A549 (cell line): ENCODE results near the gene APOBEC3A. TPM values are rescaled to one million over a fixed set of nuclear protein-coding genes. Genes with fewer than 3 reads are reported as not detected.

Experiments used
- ATAC-seq, 2 experiments: fragments of 200-7000 bp in 1 of 2; fragments of >200 bp in 1 of 2; cut with Nextera tagmentation in 1 of 2; cut with Tn5 transposase in 1 of 2; 3 replicates each; pipeline versions ENCODE4 v1.8.0 to v1.9.1; 2018 to 2020; ENCODE audit warnings: mild to moderate bottlenecking in 1 of 2, moderate library complexity in 1 of 2
- CTCF ChIA-PET: fragments of 300-600 bp; sonication (Branson Sonifier 250); formaldehyde crosslinking; extraction: SDS; loops from one replicate; lab custom pipeline; 2021; ENCODE audit warnings: antibody characterized with exemption, inconsistent platforms; lab: Yijun Ruan, JAX
- POLR2A ChIA-PET: fragments of 350-600 bp; formaldehyde crosslinking; extraction: SDS; loops from one replicate; lab custom pipeline; 2021; ENCODE audit warnings: antibody characterized with exemption, inconsistent platforms; lab: Yijun Ruan, JAX
- DNase-seq, 2 experiments: peaks; one replicate each; pipeline versions ENCODE4 v3.0.0 to v3.0.0-alpha.2; 2011 to 2016; ENCODE audit warnings: low read depth in 1 of 2, low spot score in 1 of 2
- FAIRE-seq: peaks from 2 replicates; lab custom pipeline; 2011; peaks lifted over from hg19 to GRCh38; lab: Jason Lieb, UNC
- H3K27ac ChIP-seq, 2 experiments: fragments of >200 bp; sonication (Bioruptor Twin); formaldehyde crosslinking; 3 replicates each; pipeline ENCODE4 v1.5.1; 2016 to 2017
- H3K4me1 ChIP-seq: fragments of >200 bp; sonication (Bioruptor Twin); formaldehyde crosslinking; 3 replicates; pipeline ENCODE4 v1.6.1; 2016
- H3K4me2 ChIP-seq: fragments of >200 bp; sonication (Bioruptor Twin); formaldehyde crosslinking; 3 replicates; pipeline ENCODE4 v1.6.1; 2016
- H3K4me3 ChIP-seq: fragments of >200 bp; sonication (Bioruptor Twin); formaldehyde crosslinking; 3 replicates; pipeline ENCODE4 v1.5.1; 2016
- H3K9me3 ChIP-seq: fragments of >200 bp; sonication (Bioruptor Twin); formaldehyde crosslinking; 3 replicates; pipeline ENCODE4 v1.6.1; 2016
- BHLHE40 ChIP-seq: IDR thresholded peaks from 2 replicates; pipeline ENCODE4 v1.6.1; 2012; ENCODE audit warnings: low read depth, low read length, inconsistent platforms
- CBX2 ChIP-seq: fragments of 200-600 bp; sonication (generic); IDR thresholded peaks from 2 replicates; pipeline ENCODE4 v1.6.1; 2016; ENCODE audit warnings: low read depth, mild to moderate bottlenecking, borderline replicate concordance
- CHD2 ChIP-seq: fragments of 150-350 bp; IDR thresholded peaks from 2 replicates; pipeline ENCODE4 v1.6.1; 2014; ENCODE audit warnings: low read length; ENCODE audit not compliant: partially characterized antibody
- CTCF ChIP-seq: fragments of >200 bp; sonication (Bioruptor Twin); formaldehyde crosslinking; IDR thresholded peaks from 3 replicates; pipeline ENCODE4 v1.5.1; 2016
- EHMT2 ChIP-seq: fragments of 200-600 bp; sonication (generic); IDR thresholded peaks from 2 replicates; pipeline ENCODE4 v1.6.1; 2016; ENCODE audit warnings: antibody characterized with exemption, low read depth, mild to moderate bottlenecking, moderate library complexity
- HDAC2 ChIP-seq: fragments of 200-600 bp; sonication (generic); IDR thresholded peaks from 2 replicates; pipeline ENCODE4 v1.6.1; 2016
- HEYL ChIP-seq: fragments of 250-450 bp; sonication (Bioruptor Pico); IDR thresholded peaks from 2 replicates; pipeline ENCODE4 v1.8.0; 2021; ENCODE audit warnings: mild to moderate bottlenecking, moderate library complexity
- HOXB13 ChIP-seq: fragments of 250-450 bp; sonication (Bioruptor Pico); IDR thresholded peaks from 2 replicates; pipeline ENCODE4 v1.5.0; 2020; ENCODE audit warnings: low read depth, mild to moderate bottlenecking, moderate library complexity
- JUN ChIP-seq, 2 experiments: fragments of >200 bp; sonication (Bioruptor Twin); formaldehyde crosslinking; IDR thresholded peaks; 2 replicates in 1 of 2; 3 replicates in 1 of 2; pipeline ENCODE4 v1.6.1; 2016 to 2017
- KDM5A ChIP-seq: fragments of 200-600 bp; sonication (generic); IDR thresholded peaks from 2 replicates; pipeline ENCODE4 v1.6.1; 2016; ENCODE audit warnings: antibody characterized with exemption, mild to moderate bottlenecking
- MYC ChIP-seq: IDR thresholded peaks from 2 replicates; pipeline ENCODE4 v1.6.1; 2012; ENCODE audit warnings: mild to moderate bottlenecking, inconsistent platforms, low read length, improper control_type of control experiment, borderline replicate concordance
- POLR2A ChIP-seq: IDR thresholded peaks from 2 replicates; pipeline ENCODE4 v1.6.1; 2012; ENCODE audit warnings: mild to moderate bottlenecking, low read length
- POLR2AphosphoS2 ChIP-seq: conservative IDR thresholded peaks from 2 replicates; pipeline ENCODE4 v1.6.1; 2012; ENCODE audit warnings: low read length, improper control_type of control experiment, inconsistent platforms
- RAD21 ChIP-seq, 2 experiments: fragments of >200 bp in 1 of 2; sonication (Bioruptor Twin) in 1 of 2; formaldehyde crosslinking in 1 of 2; IDR thresholded peaks in 1 of 2; conservative IDR thresholded peaks in 1 of 2; 2 replicates in 1 of 2; 3 replicates in 1 of 2; pipeline ENCODE4 v1.6.1; 2012 to 2018; ENCODE audit warnings: inconsistent platforms in 1 of 2
- RFX5 ChIP-seq: fragments of 450-650 bp; IDR thresholded peaks from 2 replicates; pipeline ENCODE4 v1.7.1; 2014; ENCODE audit warnings: antibody characterized with exemption, mild to moderate bottlenecking, moderate library complexity
- SMC3 ChIP-seq: fragments of >200 bp; sonication (Bioruptor Twin); formaldehyde crosslinking; IDR thresholded peaks from 3 replicates; pipeline ENCODE4 v1.6.1; 2018; ENCODE audit warnings: inconsistent platforms
- TFCP2L1 ChIP-seq: fragments of 250-450 bp; sonication (Bioruptor Pico); IDR thresholded peaks from 2 replicates; pipeline ENCODE4 v1.5.0; 2021; ENCODE audit warnings: mild to moderate bottlenecking
- USF2 ChIP-seq: fragments of 450-650 bp; IDR thresholded peaks from 2 replicates; pipeline ENCODE4 v1.6.1; 2014; ENCODE audit warnings: antibody characterized with exemption
- ZFP36 ChIP-seq: fragments of 450-650 bp; IDR thresholded peaks from 2 replicates; pipeline ENCODE4 v1.6.1; 2014; ENCODE audit warnings: borderline replicate concordance; ENCODE audit not compliant: partially characterized antibody
- ZSCAN20 ChIP-seq: fragments of 250-450 bp; sonication (Bioruptor Pico); IDR thresholded peaks from 2 replicates; pipeline ENCODE4 v1.8.0; 2022; ENCODE audit warnings: mild to moderate bottlenecking, moderate library complexity
- WGBS: methylation state at CpG from one replicate; pipeline ENCODE4 v1.1.6; 2017; ENCODE audit errors: missing lambda C conversion rate; 5-methylcytosine and 5-hydroxymethylcytosine counted together
- polyA plus RNA-seq, 4 experiments: library from polyadenylated mRNA; depleted of rRNA in 3 of 4; stranded (reverse); fragments of >200 nt; fragmentation: RNase III in 1 of 4; extraction: RNeasy Plus Mini Kit Qiagen cat#74134 plus additional on column Dnase treatment in 1 of 4; gene quantifications; 2 replicates in 3 of 4; 3 replicates in 1 of 4; pipeline ENCODE4 v1.2.3, GENCODE V29; 2011 to 2017
- TF ChIP-seq, protein P1 (sequence below): fragments of 200-600 bp; sonication (generic); IDR thresholded peaks from 2 replicates; pipeline ENCODE4 v1.6.1; 2016; ENCODE audit warnings: antibody characterized with exemption, mild to moderate bottlenecking, moderate library complexity

The APOBEC3A gene
- polyA plus RNA-seq, 2 of the 4 experiments (the other 2 are of a cell fraction): not detected

- Histone ChIP-seq H3K4me1 (no peaks in the 10 kb centered on the region), H3K4me3 (no peak overlapping the region), H3K27ac (no peak overlapping the region), H3K4me2 (no peak overlapping the region), H3K9me3 (no peaks in the 10 kb centered on the region)
- DNase-seq: no peak
- 36% methylated on average over 8 of the region's 8 CpGs for WGBS
- no peak for FAIRE-seq
- TF ChIP-seq RAD21 (conservative IDR thresholded peaks at IDR 0.05 in 1 of 2, IDR thresholded peaks at IDR 0.05 in 1 of 2): no peak
- no peak for TF ChIP-seq ZSCAN20
- no peak for TF ChIP-seq TFCP2L1 (CRISPR knock-in tag)
- TF ChIP-seq HEYL: no peak
- no peak for TF ChIP-seq CBX2
- TF ChIP-seq, protein P1, sequence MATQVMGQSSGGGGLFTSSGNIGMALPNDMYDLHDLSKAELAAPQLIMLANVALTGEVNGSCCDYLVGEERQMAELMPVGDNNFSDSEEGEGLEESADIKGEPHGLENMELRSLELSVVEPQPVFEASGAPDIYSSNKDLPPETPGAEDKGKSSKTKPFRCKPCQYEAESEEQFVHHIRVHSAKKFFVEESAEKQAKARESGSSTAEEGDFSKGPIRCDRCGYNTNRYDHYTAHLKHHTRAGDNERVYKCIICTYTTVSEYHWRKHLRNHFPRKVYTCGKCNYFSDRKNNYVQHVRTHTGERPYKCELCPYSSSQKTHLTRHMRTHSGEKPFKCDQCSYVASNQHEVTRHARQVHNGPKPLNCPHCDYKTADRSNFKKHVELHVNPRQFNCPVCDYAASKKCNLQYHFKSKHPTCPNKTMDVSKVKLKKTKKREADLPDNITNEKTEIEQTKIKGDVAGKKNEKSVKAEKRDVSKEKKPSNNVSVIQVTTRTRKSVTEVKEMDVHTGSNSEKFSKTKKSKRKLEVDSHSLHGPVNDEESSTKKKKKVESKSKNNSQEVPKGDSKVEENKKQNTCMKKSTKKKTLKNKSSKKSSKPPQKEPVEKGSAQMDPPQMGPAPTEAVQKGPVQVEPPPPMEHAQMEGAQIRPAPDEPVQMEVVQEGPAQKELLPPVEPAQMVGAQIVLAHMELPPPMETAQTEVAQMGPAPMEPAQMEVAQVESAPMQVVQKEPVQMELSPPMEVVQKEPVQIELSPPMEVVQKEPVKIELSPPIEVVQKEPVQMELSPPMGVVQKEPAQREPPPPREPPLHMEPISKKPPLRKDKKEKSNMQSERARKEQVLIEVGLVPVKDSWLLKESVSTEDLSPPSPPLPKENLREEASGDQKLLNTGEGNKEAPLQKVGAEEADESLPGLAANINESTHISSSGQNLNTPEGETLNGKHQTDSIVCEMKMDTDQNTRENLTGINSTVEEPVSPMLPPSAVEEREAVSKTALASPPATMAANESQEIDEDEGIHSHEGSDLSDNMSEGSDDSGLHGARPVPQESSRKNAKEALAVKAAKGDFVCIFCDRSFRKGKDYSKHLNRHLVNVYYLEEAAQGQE: no peak
- no peak for TF ChIP-seq HDAC2
- no peak for TF ChIP-seq CHD2
- no peak for TF ChIP-seq KDM5A
- TF ChIP-seq POLR2A: no peak
- TF ChIP-seq CTCF: no peak
- TF ChIP-seq RFX5: no peak
- TF ChIP-seq HOXB13 (CRISPR knock-in tag): no peak
- no peak for ATAC-seq
- POLR2A ChIA-PET: no interaction called here
- CTCF ChIA-PET: interaction anchor here (0.6 to 1.6 kb wide), 5 partner anchors 30 to 202 kb away, joined by 3 to 7 read pairs (median 3); no protein-coding TSS in a partner anchor
Measured at GRCh38 chr22:38970551-38970950, 13.1 kb downstream of the APOBEC3A start.

DNA sequence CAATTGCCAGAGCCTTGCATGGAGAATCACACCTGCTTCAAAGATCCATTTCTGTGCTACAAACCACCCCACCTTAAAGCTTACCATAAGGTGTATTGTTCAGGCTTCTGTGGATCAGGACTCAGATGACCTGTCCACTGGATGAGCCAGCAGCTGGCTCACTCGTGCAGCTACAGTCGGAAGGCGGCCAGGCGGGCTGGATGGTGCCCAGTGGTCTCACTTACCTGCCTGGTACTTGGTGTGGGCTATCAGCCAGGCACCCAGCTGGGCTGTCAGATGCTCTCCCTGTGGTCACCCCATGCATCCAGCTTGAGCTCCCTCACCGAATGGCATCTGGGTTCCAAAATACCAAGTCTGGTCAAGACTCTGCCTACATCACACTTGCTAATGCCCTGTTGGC lies 13.8 kb downstream of the APOBEC3A start:
- H3K4me3 ChIP-seq: no peak overlapping the region
- no peak for FAIRE-seq
- H3K4me2 ChIP-seq: no peak overlapping the region
- TF ChIP-seq HOXB13 (CRISPR knock-in tag) (no peak), USF2 (no peak), MYC (no peak), POLR2AphosphoS2 (no peak), BHLHE40 (no peak), EHMT2 (no peak), TFCP2L1 (CRISPR knock-in tag) (no peak), SMC3 (no peak), JUN (IDR thresholded peaks at IDR 0.05) (no peak), ZFP36 (no peak), CHD2 (no peak)
- ATAC-seq: no peak
- H3K9me3 ChIP-seq: peaks cover 5% of the 10 kb centered on the region; the same call in 1 of the 3 replicates
- ChIA-PET POLR2A (no interaction called here), CTCF (interaction anchor here (1.1 to 1.6 kb wide), 3 partner anchors 32 to 202 kb away, joined by 3 to 7 read pairs (median 5); no protein-coding TSS in a partner anchor)
- no peak for DNase-seq
- no peak overlapping the region for H3K27ac ChIP-seq
- H3K4me1 ChIP-seq: no peaks in the 10 kb centered on the region
- WGBS: no CpG with 5 or more reads among the region's 5 CpGs
